Natural killer cell (primary cell): ENCODE measurements around the gene FAM107A. TPM values are rescaled to one million over a fixed set of nuclear protein-coding genes. Genes with fewer than 3 reads are reported as not detected.

Experiments used
- ATAC-seq, 3 donors: fragments of 150-1000 bp in 2 of 3; fragments of 200-7000 bp in 1 of 3; cut with Tn5 transposase; 1 replicate in 1 of 3; 2 replicates in 2 of 3; pipeline ENCODE4 v1.10.0; 2021; ENCODE audit warnings: mild to moderate bottlenecking in 2 of 3, moderate library complexity in 2 of 3
- DNase-seq, 2 donors: peaks; one replicate each; pipeline versions ENCODE4 v3.0.0 to v3.0.0-alpha.2; 2013 to 2021; ENCODE audit warnings: mixed read lengths in 1 of 2
- H3K27ac ChIP-seq: one replicate; pipeline ENCODE4 v1.5.1; 2013; ENCODE audit warnings: mild to moderate bottlenecking, low read length
- H3K27me3 ChIP-seq: one replicate; pipeline ENCODE4 v1.6.1; 2013; ENCODE audit warnings: low read length; ENCODE audit not compliant: control insufficient read depth, insufficient read depth
- H3K36me3 ChIP-seq: one replicate; pipeline ENCODE4 v1.6.1; 2013; ENCODE audit warnings: low read length; ENCODE audit not compliant: control insufficient read depth, insufficient read depth
- H3K4me1 ChIP-seq: one replicate; pipeline ENCODE4 v1.6.1; 2013; ENCODE audit warnings: low read length; ENCODE audit not compliant: control insufficient read depth, insufficient read depth
- H3K4me3 ChIP-seq: one replicate; pipeline ENCODE4 v1.5.1; 2013; ENCODE audit warnings: low read length
- H3K9me3 ChIP-seq: one replicate; pipeline ENCODE4 v1.6.1; 2013; ENCODE audit warnings: low read length; ENCODE audit not compliant: control insufficient read depth, insufficient read depth
- H3K27ac Mint-ChIP-seq, 2 donors: one replicate each; pipeline ENCODE4 v1.8.0; 2022; ENCODE audit warnings: mild to moderate bottlenecking in 2 of 2, mixed read lengths in 2 of 2, moderate library complexity in 1 of 2
- H3K27me3 Mint-ChIP-seq, 2 donors: one replicate each; pipeline ENCODE4 v1.8.0; 2022; ENCODE audit warnings: low read depth in 2 of 2, mixed read lengths in 2 of 2
- H3K36me3 Mint-ChIP-seq: one replicate; pipeline ENCODE4 v1.8.0; 2022; ENCODE audit warnings: mixed read lengths
- H3K4me1 Mint-ChIP-seq, 2 donors: one replicate each; pipeline ENCODE4 v1.8.0; 2022; ENCODE audit warnings: mixed read lengths in 2 of 2
- H3K4me3 Mint-ChIP-seq: one replicate; pipeline ENCODE4 v1.8.0; 2022; ENCODE audit warnings: mild to moderate bottlenecking, moderate library complexity, mixed read lengths
- H3K9me3 Mint-ChIP-seq, 2 donors: one replicate each; pipeline ENCODE4 v1.8.0; 2022; ENCODE audit warnings: mixed read lengths in 2 of 2
- CTCF ChIP-seq: fragments of 200-600 bp; IDR thresholded peaks from one replicate; pipeline ENCODE4 v1.8.0; 2022; ENCODE audit warnings: antibody characterized with exemption
- WGBS: methylation state at CpG from one replicate; pipeline ENCODE4 v1.1.7; 2013; ENCODE audit warnings: missing lambda C conversion rate; ENCODE audit not compliant: insufficient coverage; 5-methylcytosine and 5-hydroxymethylcytosine counted together
- intact Hi-C: fragments of 100-400 bp; cut with micrococcal nuclease; formaldehyde crosslinking; loops from one replicate; pipeline ENCODE4 v1.14.2; 2022
- total RNA-seq, 4 donors: library from RNA; stranded (reverse); fragments of 120-200 nt in 1 of 4; gene quantifications; one replicate each; pipeline versions ENCODE4 v1.2.3 to v1.2.4, GENCODE V29; 2013 to 2022

The FAM107A gene
- total RNA-seq, 3 donors from 2014 or later (not counting 1 experiment from before 2014, with no cell fraction given), result not detected

- peaks cover 50 to 52% of the 10 kb centered on the region in 2 donors for H3K27me3 Mint-ChIP-seq
- H3K4me3 Mint-ChIP-seq, result peak overlapping the region; percentile 94
- intact Hi-C loops, result no loop called here
- Histone ChIP-seq H3K27me3 (peaks cover 20% of the 10 kb centered on the region), H3K4me3 (no peak overlapping the region), H3K27ac (no peak overlapping the region), H3K9me3 (no peaks in the 10 kb centered on the region), H3K36me3 (no peaks in the 10 kb centered on the region), H3K4me1 (peaks cover 11% of the 10 kb centered on the region)
- no peaks in the 10 kb centered on the region for H3K9me3 Mint-ChIP-seq
- TF ChIP-seq CTCF, result no peak
- ATAC-seq (no peak), DNase-seq (no peak)
- peaks cover 22 to 25% of the 10 kb centered on the region in 2 donors for H3K4me1 Mint-ChIP-seq
- no peak overlapping the region for H3K27ac Mint-ChIP-seq
- no peaks in the 10 kb centered on the region for H3K36me3 Mint-ChIP-seq
- 40% methylated on average over 8 of the region's 8 CpGs for WGBS
These were observed 8.8 kb upstream of the FAM107A start for GRCh38 chr3:58585994-58586393.

DNA sequence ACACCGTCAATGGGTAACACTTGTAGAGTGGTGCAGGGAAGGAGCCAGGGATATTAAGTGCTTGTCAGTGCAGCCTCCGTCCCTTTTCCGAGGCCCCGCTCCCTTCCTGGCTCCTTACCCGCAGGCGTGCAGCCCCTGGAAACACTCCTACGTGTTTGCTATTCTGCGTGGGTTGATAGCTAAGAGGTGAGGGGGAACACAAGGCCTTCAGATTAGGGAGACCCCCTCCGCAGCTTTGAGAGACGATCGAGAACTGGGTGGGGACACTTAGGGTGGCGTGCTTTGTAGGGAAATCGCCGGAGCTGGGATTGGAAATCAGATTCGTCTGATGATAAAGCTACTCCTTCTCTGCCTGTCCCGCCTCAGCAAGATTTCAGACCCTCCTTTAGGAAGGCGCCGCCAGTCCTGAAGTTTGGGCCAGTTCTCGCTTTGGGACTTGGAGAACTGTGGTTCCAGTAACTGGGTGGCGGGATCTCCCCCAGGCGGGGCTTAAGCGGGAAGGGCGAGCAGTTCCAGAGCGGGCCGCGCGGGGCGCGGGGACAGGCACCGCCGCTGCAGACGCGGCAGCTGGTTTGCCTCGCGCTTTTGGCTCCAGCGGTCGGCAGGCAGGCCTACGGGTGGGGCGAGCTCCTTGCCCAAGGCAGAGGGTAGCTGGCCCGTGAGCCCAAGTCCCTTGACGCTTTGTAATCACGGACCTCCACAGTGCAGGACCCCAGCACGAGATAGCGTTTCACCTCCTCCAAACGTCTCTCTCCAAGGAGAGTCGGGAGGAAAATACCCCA is 8.0 kb upstream of the FAM107A start:
- 8% methylated on average over 46 of the region's 46 CpGs for WGBS
- Mint-ChIP-seq H3K9me3 (no peaks in the 10 kb centered on the region), H3K4me3 (peak overlapping the region; percentile 94), H3K27me3 (peaks cover 47 to 50% of the 10 kb centered on the region in 2 donors), H3K4me1 (peaks cover 22 to 25% of the 10 kb centered on the region in 2 donors), H3K36me3 (no peaks in the 10 kb centered on the region), H3K27ac (peak overlapping the region in 1 of 2 donors; percentile 83)
- ATAC-seq (peak; percentile 87 to 96 (median 95)), DNase-seq (peak; percentile 46 to 59)
- Histone ChIP-seq H3K4me1 (peaks cover 11% of the 10 kb centered on the region), H3K27me3 (peaks cover 20% of the 10 kb centered on the region), H3K9me3 (no peaks in the 10 kb centered on the region), H3K27ac (no peak overlapping the region), H3K36me3 (no peaks in the 10 kb centered on the region), H3K4me3 (peak overlapping the region; percentile 54)
- intact Hi-C loops, result no loop called here
- TF ChIP-seq CTCF, result peak; percentile 55

DNA sequence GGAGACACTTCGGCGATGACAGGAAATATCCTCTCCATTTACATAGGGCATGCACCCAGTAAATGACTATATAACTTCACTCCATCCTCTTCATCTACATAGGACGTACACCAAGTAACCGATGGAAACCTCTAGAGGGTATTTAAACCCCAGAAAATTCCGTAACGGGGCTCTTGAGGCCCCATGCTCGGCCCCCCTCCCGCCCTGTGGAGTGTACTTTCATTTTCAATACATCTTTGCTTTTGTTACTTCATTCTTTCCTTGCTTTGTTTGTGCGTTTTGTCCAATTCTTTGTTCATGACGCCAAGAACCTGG is 7.5 kb upstream of the FAM107A start:
- peaks cover 22 to 25% of the 10 kb centered on the region in 2 donors for H3K4me1 Mint-ChIP-seq
- Histone ChIP-seq H3K27ac (no peak overlapping the region), H3K4me1 (peaks cover 11% of the 10 kb centered on the region), H3K4me3 (peak overlapping the region; percentile 54), H3K27me3 (peaks cover 20% of the 10 kb centered on the region), H3K9me3 (no peaks in the 10 kb centered on the region), H3K36me3 (no peaks in the 10 kb centered on the region)
- WGBS, result 37% methylated on average over 10 of the region's 10 CpGs
- peak overlapping the region; percentile 94 for H3K4me3 Mint-ChIP-seq
- DNase-seq, result peak in 1 of 2 donors; percentile 6
- peak in 2 of 3 donors; percentile 25 to 32 for ATAC-seq
- H3K36me3 Mint-ChIP-seq, result no peaks in the 10 kb centered on the region
- no peak for TF ChIP-seq CTCF
- no peaks in the 10 kb centered on the region for H3K9me3 Mint-ChIP-seq
- H3K27me3 Mint-ChIP-seq, result peaks cover 42 to 47% of the 10 kb centered on the region in 2 donors
- H3K27ac Mint-ChIP-seq, result peak overlapping the region in 1 of 2 donors; percentile 83
- intact Hi-C loops, result no loop called here
